OCI-LY3 (cell line): ENCODE data around the gene CYCS.

ENCODE experiments used
- H2AFZ ChIP-seq: fragments of 200-600, 300-600 bp; shearing (Covaris generic); 2 replicates; pipeline ENCODE4 v1.6.0; 2014; ENCODE audit warnings: antibody characterized with exemption, low read depth, low read length
- H3K27ac ChIP-seq: fragments of 200-600, 300-600 bp; sonication (generic); 2 replicates; pipeline ENCODE4 v1.5.1; 2014; ENCODE audit warnings: mild to moderate bottlenecking, low read length, moderate library complexity, mixed read lengths
- H3K27me3 ChIP-seq: fragments of 200-600, 300-600 bp; sonication (generic); 2 replicates; pipeline ENCODE4 v1.6.1; 2014; ENCODE audit warnings: low read depth, low read length, mixed read lengths
- H3K36me3 ChIP-seq: fragments of 200-600, 300-600 bp; sonication (generic); replicated peaks from 2 replicates; pipeline ENCODE3; 2014; ENCODE audit warnings: low read depth, low read length, mixed read lengths
- H3K4me1 ChIP-seq: fragments of 300-600, 200-600 bp; sonication (generic); 2 replicates; pipeline ENCODE4 v1.6.1; 2014; ENCODE audit warnings: low read length, mixed read lengths
- H3K4me2 ChIP-seq: fragments of 200-600, 300-600 bp; sonication (generic); 2 replicates; pipeline ENCODE4 v1.6.1; 2014; ENCODE audit warnings: low read length, mixed read lengths
- H3K4me3 ChIP-seq: fragments of 300-600, 200-600 bp; sonication (generic); 2 replicates; pipeline ENCODE4 v1.5.1; 2014; ENCODE audit warnings: antibody characterized with exemption, mild to moderate bottlenecking, low read length, moderate library complexity
- H3K79me2 ChIP-seq: fragments of 300-600, 200-600 bp; shearing (Covaris generic); 2 replicates; pipeline ENCODE4 v1.6.1; 2014; ENCODE audit warnings: mild to moderate bottlenecking, low read length, mixed read lengths
- H3K9ac ChIP-seq: fragments of 300-600, 200-600 bp; shearing (Covaris generic); 2 replicates; pipeline ENCODE4 v1.6.0; 2014; ENCODE audit warnings: mild to moderate bottlenecking, low read length, moderate library complexity
- H3K9me3 ChIP-seq: fragments of 200-600, 300-600 bp; shearing (Covaris generic); 2 replicates; pipeline ENCODE4 v1.6.1; 2014; ENCODE audit warnings: low read length, mixed read lengths; ENCODE audit not compliant: insufficient read depth
- H4K20me1 ChIP-seq: fragments of 200-600, 300-600 bp; sonication (generic); 2 replicates; pipeline ENCODE4 v1.6.1; 2016; ENCODE audit warnings: low read length, mixed read lengths; ENCODE audit not compliant: insufficient read depth
- EZH2phosphoT487 ChIP-seq: fragments of 200-600 bp; shearing (Covaris generic); IDR thresholded peaks from 2 replicates; pipeline ENCODE4 v1.6.1; 2018; ENCODE audit warnings: antibody characterized with exemption, mixed run types, low read depth
- TF ChIP-seq, protein P1 (sequence below): fragments of 200-600, 300-600 bp; sonication (generic); IDR thresholded peaks from 2 replicates; pipeline ENCODE4 v1.5.1; 2014; ENCODE audit warnings: antibody characterized with exemption, low read length, low read depth

CYCS gene

DNA sequence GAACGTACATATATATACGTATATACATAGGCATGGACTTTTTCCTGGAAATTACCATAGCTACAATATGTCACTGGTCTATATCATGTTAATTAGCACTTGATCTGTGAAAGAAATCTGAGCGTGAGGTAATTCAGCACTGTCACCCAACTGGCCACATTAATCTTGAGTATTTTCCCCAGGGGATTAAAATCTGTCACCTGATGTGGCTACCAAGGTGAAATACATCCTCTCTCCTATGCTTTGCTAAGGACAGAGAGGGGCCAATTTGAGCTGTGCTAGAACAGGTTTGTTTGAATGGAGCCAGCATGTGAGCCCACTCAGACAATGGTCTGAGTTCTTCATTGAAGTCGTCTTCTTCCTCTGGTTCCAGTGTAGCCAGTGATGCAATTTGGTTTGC lies 33.3 kb downstream of the CYCS start:
- Histone ChIP-seq H2AFZ (no peak overlapping the region), H4K20me1 (no peaks in the 10 kb centered on the region), H3K36me3 (no peaks in the 10 kb centered on the region), H3K27ac (no peak overlapping the region), H3K9ac (no peak overlapping the region), H3K4me2 (no peak overlapping the region), H3K9me3 (no peaks in the 10 kb centered on the region), H3K4me3 (no peak overlapping the region), H3K4me1 (peaks cover 22% of the 10 kb centered on the region), H3K27me3 (peaks cover 16% of the 10 kb centered on the region; the same call in 1 of the 2 replicates), H3K79me2 (no peaks in the 10 kb centered on the region)
- TF ChIP-seq, protein P1, sequence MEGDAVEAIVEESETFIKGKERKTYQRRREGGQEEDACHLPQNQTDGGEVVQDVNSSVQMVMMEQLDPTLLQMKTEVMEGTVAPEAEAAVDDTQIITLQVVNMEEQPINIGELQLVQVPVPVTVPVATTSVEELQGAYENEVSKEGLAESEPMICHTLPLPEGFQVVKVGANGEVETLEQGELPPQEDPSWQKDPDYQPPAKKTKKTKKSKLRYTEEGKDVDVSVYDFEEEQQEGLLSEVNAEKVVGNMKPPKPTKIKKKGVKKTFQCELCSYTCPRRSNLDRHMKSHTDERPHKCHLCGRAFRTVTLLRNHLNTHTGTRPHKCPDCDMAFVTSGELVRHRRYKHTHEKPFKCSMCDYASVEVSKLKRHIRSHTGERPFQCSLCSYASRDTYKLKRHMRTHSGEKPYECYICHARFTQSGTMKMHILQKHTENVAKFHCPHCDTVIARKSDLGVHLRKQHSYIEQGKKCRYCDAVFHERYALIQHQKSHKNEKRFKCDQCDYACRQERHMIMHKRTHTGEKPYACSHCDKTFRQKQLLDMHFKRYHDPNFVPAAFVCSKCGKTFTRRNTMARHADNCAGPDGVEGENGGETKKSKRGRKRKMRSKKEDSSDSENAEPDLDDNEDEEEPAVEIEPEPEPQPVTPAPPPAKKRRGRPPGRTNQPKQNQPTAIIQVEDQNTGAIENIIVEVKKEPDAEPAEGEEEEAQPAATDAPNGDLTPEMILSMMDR, result no peak
- no peak for TF ChIP-seq EZH2phosphoT487

DNA sequence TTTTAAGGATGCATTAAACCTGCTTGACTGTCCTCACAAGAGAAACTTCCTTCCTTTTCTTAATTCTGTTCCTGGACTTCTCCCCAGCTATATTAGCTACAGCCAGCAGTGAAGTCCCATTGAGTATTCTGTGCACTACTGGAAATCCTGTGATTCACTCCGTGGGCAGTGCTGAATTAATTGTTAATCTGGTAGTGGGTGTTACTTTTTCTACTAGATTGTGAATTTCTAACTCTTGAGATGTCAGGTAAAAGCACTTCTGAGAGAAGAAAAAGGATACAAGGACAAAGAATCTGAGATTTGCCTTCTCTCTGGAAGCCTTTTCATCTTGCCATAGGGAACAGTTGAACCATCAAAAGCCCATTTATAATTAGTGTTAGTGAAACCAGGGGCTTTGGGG lies 33.9 kb downstream of the CYCS start:
- Histone ChIP-seq H3K27me3 (peaks cover 16% of the 10 kb centered on the region; the same call in 1 of the 2 replicates), H3K4me2 (no peak overlapping the region), H2AFZ (no peak overlapping the region), H3K4me3 (no peak overlapping the region), H3K9me3 (no peaks in the 10 kb centered on the region), H3K4me1 (peaks cover 22% of the 10 kb centered on the region), H3K36me3 (no peaks in the 10 kb centered on the region), H4K20me1 (no peaks in the 10 kb centered on the region), H3K9ac (no peak overlapping the region), H3K27ac (no peak overlapping the region), H3K79me2 (no peaks in the 10 kb centered on the region)
- TF ChIP-seq, protein P1, result no peak
- no peak for TF ChIP-seq EZH2phosphoT487

DNA sequence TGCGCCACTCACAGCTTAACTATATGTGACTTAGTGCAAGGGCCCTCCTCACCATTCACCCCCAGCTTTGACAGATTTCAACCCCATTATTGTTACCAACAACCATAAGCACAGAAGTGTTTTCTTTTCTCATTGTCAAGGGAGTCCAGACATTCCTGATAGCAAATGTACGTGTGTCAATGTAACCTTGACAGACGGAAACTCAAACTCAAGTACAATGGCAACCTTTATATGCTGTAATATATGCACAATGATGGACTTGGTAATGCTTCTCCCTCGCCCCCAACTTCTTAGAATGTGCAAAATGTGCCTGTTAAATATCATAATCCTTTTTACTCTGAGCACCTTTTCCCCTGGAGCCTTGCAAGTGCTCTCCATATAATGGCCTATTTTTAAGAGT lies 34.7 kb downstream of the CYCS start:
- H3K27me3 ChIP-seq, result peaks cover 9% of the 10 kb centered on the region; the same call in 1 of the 2 replicates
- H3K27ac ChIP-seq, result no peak overlapping the region
- no peak overlapping the region for H3K4me2 ChIP-seq
- H3K4me1 ChIP-seq, result peaks cover 22% of the 10 kb centered on the region
- H3K9ac ChIP-seq, result no peak overlapping the region
- H3K36me3 ChIP-seq, result no peaks in the 10 kb centered on the region
- no peak overlapping the region for H2AFZ ChIP-seq
- no peak for TF ChIP-seq EZH2phosphoT487
- no peaks in the 10 kb centered on the region for H3K79me2 ChIP-seq
- H3K9me3 ChIP-seq, result no peaks in the 10 kb centered on the region
- no peaks in the 10 kb centered on the region for H4K20me1 ChIP-seq
- no peak overlapping the region for H3K4me3 ChIP-seq

DNA sequence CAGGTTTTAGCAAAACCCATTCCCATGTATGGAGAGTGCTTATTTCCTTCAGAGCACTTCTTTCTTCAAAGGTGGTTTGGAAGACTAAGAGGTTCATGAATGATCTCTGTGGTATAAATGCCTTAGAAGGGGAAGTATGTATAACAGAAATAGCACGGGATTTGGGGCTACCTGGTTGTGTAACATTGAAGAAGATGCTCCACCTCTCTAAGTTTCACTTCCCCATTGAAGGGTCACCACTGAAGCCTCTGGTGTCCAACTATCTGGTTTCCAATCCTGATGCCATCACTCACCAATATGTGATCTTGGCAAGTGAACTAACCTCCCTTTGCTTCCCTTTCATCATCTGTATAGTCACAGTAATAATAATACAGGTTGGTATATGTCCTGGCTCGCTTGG lies 37.2 kb downstream of the CYCS start:
- Histone ChIP-seq H2AFZ (no peak overlapping the region), H3K9ac (no peak overlapping the region)

More for the DNA sequence above, 37.2 kb downstream of the CYCS start:
- no peak overlapping the region for H3K4me2 ChIP-seq
- no peaks in the 10 kb centered on the region for H3K9me3 ChIP-seq
- no peak overlapping the region for H3K4me3 ChIP-seq
- TF ChIP-seq, protein P1, result no peak
- no peak for TF ChIP-seq EZH2phosphoT487
- H4K20me1 ChIP-seq, result no peaks in the 10 kb centered on the region
- H3K36me3 ChIP-seq, result no peaks in the 10 kb centered on the region
- no peaks in the 10 kb centered on the region for H3K79me2 ChIP-seq
- H3K4me1 ChIP-seq, result peaks cover 8% of the 10 kb centered on the region
- H3K27me3 ChIP-seq, result no peaks in the 10 kb centered on the region; the same call in 1 of the 2 replicates
- no peak overlapping the region for H3K27ac ChIP-seq
